ENCODE results near the gene APOE. TPM values are rescaled to one million over a fixed set of nuclear protein-coding genes. Genes with fewer than 3 reads are reported as not detected.

APOE gene
- total and polyA plus RNA-seq, 2 of the 8 experiments (the other 6 are each of a cell fraction or from before 2014, with no cell fraction given), result 629 to 1,258 TPM

GRCh38 chr19:44863990-44864389 lies 41.6 kb upstream of the APOE start (continued):
- no peak for TF ChIP-seq NRF1 (IDR thresholded peaks at IDR 0.05; ENCODE audit: low read depth, low read length)

All from H1 (cell line).